ENCODE data around the gene TDP1. TPM values are rescaled to one million over a fixed set of nuclear protein-coding genes. Genes with fewer than 3 reads are reported as not detected.
A peak's percentile ranks its signal among the peaks of the same experiment; 100 is the strongest.

TDP1 gene
- polyA plus RNA-seq, 4 donors, result 22.3 to 28.5 (median 26.0) TPM

DNA sequence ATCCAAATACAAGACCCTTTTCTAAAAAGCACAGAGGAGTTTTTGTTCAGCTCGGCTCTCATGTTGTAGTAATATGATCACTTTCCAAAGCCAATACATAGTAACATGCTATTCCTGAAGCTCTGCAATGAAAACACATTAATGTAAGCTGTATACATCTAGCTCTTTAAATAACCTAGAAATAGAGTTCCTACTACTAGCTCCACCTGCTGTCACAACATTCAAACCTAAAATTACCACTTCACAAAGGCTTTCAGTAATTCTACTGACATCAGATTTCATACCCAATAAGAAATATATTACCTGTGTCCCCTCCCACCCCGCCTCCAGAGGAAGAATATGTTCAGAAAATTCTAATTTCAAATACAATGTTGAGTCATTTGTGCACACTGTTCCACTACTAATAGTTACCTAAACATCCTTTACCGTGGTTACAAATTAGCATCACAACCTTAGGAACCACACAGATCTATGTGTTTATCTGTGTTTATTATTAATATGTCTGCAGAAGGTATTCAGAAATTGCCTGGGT is 19.0 kb upstream of the TDP1 start:
- no peak for DNase-seq (ENCODE audit: low read depth in 4 of 4, low spot score in 3 of 4)

DNA sequence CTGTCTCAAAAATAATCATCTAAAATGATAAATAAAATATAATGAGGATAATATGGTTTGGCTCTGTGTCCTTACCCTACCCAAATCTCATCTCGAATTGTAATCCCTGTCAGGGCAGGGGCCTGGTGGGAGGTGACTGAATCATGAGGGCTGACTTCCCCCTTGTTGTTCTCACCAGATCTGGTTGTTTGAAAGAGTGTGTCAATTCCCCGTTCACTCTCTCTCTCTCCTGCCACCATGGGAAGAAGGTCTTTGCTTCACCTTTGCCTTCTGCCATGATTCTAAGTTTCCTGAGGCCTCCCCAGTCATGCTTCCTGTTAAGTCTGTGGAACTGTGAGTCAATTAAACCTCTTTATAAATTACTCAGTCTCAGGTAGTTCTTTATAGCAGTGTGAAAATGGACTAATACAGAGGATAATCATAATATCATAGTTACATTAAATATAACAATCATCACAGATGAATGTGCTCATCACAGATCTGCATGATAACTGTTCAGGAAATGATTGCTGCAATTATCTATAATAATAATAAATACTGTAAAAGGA is 13.8 kb upstream of the TDP1 start:
- DNase-seq (ENCODE audit: low read depth in 4 of 4, low spot score in 3 of 4), result no peak

DNA sequence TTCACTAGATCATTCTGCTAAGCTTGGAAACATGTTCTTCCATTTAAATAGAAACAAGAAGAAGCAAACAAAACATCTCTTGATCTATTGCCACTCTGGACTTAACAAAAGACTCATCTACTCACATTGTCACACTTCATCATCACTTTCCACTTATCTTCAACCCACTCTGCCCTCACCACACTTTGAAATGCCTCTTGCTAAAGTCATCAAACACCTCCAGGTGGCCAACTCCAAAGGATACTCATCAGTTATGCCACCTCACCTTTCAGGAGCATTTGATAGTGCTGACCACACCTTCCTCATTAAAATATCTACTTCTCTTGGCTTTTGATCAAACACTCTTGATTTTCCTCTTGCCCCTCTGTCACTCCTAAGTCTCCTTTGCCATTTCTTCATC is 8.4 kb upstream of the TDP1 start:
- DNase-seq (ENCODE audit: low read depth in 4 of 4, low spot score in 3 of 4), result no peak

DNA sequence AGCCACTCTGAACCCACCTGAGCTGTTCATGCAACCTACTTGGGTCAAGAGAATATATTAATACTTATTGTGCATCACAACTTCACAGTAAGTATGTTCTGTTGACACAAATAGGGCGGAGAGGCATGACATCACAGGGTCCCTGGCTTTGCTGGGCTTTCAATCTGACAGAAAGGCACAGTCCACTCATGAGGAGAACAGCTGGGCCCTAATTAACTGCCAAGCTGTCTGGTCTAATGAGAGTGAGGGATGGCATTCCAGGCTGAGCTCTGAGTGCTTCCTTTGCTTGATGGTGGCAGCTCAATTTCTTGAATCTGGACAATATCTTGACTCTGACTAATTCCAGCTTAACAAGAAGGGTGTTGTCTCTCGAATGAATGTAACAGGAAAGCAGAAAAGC is 3.2 kb upstream of the TDP1 start:
- no peak for DNase-seq (ENCODE audit: low read depth in 4 of 4, low spot score in 3 of 4)

DNA sequence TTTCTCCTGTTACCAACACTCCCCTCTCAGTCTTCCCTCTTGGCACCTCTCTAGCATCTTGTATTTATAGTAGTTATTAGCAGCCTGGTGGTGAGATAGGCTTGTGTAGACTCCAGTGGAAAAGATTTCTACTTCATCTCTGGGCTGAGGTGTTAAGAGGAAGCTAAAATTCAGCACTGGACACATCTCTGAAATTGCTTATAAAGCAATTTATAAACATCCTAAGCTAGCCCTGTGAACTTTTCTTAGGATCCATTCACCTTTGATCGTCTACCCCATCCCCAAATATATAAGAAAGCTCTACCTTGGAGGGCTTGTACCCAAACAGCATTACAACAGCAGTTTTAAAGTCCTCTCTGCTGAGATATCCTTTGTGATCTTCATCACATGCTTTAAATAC is 2.1 kb upstream of the TDP1 start:
- no peak for DNase-seq (ENCODE audit: low read depth in 4 of 4, low spot score in 3 of 4)

DNA sequence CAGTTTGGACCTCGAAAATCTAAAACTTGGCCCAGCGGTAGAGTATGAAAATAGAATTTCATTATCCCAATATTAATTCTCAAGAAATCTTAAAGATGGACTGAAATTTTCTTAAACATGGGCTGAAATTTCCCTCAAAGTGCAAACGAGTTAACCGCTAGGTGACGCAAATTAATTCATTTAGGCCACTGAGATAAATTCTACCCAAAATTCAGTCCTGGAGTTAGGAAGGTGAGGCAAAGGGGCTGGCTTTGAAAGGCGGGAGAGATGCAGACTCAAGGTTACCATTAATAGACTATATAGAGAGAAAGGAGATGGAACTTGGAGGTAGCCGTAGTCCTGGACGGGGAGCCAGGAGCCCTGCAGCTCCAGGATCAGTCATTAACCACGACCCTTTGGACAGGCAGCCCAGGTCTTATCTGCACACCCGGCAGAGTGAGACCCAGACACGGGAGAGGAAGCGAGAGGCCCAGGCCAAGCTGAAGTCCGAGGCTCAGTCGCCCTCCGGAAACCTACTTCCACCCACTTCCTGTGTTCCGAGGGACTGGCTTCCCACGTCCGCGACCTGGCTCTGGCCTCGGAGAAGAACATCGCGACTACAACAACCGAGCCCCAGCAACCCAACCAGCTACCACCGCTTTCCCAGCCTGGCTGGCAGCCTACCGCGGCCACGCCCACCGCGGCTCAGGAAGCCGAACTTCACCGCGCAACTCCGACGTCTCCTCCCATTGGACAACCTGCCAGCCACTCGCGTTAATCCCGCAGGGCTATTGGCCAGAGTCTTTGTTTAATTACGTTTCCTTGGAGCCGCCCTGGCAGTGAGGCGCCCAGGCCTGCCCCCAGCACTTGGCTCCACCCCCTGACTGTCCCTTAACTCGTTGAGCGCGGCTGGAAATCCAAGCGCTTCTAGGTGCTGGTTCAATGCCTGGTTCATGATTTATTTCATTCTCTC is 1.4 kb upstream of the TDP1 start, which contains the start of gene EFCAB11:
Gene EFCAB11, minus strand, starts transcription at position 661 of the 952 bp plus-strand sequence. Its CDS starts 70 bp downstream, at position 591.
- DNase-seq (ENCODE audit: low read depth in 4 of 4, low spot score in 3 of 4), result peak; percentile 91 to 98 (median 97)

DNA sequence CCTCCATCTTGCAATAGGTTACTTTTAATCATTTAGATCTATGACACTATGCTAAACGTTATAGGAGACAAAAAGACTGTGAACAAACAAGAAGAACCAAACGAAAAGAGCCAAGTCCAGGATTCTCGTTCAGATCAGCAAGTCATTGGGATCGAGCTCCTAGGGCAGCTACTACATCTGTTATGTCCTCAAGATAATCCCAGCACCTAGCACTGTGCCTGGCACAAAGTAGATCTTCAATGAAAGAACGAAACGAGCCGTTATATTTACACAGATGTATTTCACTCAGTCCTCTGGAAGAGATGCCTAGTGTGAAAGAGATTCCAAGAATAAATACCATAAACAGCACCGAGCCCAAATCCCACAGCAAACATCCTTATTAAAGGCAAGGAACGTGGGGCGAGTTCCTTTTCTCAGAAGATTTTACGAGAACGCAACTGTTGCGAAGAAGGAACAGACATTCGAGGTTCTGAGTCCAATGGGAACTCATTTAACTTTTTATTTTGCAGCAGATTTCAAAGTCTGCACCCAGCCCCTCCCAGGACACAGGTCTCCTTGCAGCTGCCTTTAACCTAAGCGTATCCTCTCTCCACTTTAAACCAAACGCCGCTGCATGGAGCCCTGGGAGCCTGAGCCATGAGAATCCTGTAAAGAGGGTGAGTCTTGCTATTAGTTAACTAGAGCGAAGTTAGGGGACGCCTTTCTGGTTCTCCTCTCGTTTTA is 544 bp upstream of the TDP1 start:
- peak in 1 of 4 donors; percentile 22 for DNase-seq (ENCODE audit: low read depth in 4 of 4, low spot score in 3 of 4)

DNA sequence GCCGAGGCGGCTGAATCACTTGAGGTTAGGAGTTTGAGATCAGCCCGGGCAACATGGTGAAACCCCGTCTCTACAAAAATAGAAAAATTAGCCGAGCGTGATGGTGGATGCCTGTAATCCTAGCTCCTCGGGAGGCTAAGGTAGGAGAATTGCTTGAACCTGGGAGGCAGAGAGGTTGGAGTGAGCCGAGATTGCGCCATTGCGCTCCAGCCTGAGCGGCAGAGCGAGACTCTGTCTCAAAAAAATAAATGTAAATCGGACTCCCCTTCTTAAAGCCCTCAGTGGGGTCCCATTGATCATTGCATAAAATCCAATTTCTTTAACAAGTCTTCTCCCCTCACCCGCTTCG is 908 bp downstream of the TDP1 start:
- DNase-seq (ENCODE audit: low read depth in 4 of 4, low spot score in 3 of 4), result no peak

DNA sequence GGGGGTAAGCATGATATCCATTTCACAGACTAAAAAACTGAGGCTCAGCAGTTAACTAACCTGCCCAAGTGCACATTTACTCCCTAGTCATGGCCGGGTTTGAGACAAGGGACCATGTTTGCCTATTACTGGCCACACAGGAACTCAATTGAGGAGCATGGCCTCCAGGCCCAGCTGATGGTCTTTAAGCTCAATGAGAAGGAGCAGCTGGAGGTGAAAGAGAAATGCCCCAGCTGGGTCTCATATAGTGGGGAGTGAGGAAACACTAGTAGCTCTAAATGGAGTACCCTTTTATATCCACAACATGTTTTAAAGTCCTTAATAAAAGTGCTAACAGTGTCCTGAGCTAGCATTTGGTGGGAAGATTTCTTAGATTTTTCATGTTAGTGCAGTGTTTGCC is 1.6 kb downstream of the TDP1 start:
- no peak for DNase-seq (ENCODE audit: low read depth in 4 of 4, low spot score in 3 of 4)

DNA sequence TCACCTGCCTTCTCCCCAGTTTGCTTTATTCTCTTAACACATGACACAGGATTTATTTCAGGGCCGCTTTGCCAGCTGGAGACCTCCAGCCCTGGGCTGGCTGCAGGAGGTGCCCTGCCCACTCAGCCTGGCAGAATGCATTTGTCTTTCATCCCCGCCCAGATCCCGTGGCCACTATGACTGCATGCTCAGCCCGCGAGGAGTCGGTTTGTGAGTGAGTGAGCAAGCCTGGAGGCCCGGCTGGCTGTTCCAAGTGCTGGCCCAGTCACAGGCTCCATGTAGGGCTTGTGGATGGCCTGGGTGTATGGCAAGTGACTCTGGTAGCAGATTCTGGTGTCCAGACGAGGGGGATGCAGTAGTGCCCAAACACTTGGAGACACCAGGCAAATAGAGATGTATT is 2.1 kb downstream of the TDP1 start:
- DNase-seq (ENCODE audit: low read depth in 4 of 4, low spot score in 3 of 4), result no peak

DNA sequence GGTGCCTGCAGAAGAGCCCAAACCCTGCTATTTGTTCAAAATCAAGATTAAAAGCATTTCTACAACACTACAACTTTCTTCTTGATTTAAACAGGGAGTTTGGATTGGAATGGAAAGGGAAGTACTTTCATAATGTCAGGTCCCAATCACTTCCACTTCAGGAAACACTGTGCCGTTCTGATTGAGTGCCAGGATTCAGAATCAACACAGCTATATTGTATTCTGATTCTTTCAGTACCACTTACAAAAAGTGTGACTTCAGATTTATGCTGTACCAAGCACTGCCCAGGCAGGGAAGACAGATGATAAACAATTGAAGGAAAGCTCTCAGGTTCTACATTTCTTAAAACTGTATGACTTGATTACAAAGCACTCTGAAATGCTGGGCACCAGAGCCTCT is 3.2 kb downstream of the TDP1 start:
- no peak for DNase-seq (ENCODE audit: low read depth in 4 of 4, low spot score in 3 of 4)

DNA sequence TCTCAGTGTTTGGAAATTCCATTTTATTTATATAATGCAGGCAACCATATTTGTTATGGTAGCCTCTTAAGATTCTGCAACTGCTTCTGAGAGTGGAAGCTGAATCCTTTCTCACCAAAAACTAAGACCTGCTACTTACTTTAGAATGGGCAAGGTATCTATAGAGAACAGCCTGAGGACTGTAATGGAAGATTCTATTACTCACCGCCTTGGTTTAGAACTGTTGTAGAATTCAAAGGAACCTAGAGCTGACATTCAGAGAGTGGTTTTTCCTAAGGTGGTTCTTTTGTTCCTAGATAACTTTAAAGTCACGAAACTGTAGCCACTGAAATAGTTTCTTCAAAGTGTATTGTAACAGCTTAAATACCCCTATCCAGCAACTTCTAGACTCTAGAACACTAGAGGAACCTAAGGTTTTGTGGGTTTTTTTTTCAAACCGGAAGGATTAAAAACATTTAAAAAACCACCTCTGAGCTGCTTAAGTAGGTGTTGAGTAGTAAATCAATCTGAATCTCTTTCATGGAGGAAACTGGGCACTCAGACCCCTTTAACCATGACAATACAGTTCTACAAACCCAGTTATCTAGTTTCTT is 4.2 kb downstream of the TDP1 start:
- no peak for DNase-seq (ENCODE audit: low read depth in 4 of 4, low spot score in 3 of 4)

DNA sequence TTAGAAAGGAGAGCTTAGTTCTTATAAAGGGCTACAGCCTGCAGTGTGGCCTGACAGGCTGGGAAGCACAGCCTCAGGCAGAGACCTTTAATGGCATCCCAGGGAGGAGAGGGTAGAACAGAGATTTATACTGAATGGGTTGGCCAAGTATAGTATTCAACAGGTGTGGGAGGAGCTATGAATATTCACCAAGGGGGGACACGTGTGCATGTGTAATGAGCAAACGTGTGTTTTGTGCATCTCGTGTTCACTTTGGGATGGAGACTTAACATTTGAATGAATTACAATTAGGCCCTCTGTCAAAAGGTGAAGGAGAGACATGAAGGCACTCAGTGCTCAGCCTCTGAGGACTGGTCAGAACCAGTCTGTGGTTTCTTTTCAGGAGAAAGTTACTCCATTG is 5.2 kb downstream of the TDP1 start:
- DNase-seq (ENCODE audit: low read depth in 4 of 4, low spot score in 3 of 4), result no peak

DNA sequence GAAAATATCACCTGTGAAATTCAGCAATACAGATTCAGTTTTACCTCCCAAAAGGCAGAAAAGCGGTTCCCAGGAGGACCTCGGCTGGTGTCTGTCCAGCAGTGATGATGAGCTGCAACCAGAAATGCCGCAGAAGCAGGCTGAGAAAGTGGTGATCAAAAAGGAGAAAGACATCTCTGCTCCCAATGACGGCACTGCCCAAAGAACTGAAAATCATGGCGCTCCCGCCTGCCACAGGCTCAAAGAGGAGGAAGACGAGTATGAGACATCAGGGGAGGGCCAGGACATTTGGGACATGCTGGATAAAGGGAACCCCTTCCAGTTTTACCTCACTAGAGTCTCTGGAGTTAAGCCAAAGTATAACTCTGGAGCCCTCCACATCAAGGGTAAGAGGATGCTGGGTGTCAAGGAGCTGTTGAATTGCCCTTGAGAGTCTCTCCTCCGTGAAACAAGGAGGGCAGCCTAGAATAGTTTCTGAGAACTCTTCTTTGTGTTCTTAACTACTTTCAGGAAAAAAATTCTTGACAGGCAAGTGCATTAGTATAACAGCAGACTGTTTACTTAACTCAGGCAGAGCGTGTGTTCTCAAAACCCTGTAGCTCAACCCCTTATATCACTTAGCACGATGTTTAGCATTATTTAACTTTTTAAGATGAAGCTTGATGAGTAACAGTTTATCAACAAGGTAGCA is 7.7 kb downstream of the TDP1 start:
- no peak for DNase-seq (ENCODE audit: low read depth in 4 of 4, low spot score in 3 of 4)

DNA sequence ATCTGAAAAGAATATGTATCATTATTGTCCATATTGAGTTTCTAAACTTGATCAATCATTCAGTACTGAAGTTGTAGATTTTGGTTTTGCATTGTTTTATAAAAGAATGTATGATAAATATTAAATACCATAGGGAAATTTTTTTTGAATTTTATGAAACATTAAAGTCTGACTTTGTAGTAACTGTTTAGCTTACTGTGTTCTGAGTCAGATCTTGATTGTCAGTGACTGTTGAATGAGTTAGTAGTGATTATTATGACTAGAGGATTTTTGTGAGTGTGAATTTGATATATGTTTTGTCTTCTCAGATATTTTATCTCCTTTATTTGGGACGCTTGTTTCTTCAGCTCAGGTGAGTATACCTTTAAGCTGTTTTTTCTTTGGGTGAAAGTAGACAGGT is 10.1 kb downstream of the TDP1 start:
- no peak for DNase-seq (ENCODE audit: low read depth in 4 of 4, low spot score in 3 of 4)

DNA sequence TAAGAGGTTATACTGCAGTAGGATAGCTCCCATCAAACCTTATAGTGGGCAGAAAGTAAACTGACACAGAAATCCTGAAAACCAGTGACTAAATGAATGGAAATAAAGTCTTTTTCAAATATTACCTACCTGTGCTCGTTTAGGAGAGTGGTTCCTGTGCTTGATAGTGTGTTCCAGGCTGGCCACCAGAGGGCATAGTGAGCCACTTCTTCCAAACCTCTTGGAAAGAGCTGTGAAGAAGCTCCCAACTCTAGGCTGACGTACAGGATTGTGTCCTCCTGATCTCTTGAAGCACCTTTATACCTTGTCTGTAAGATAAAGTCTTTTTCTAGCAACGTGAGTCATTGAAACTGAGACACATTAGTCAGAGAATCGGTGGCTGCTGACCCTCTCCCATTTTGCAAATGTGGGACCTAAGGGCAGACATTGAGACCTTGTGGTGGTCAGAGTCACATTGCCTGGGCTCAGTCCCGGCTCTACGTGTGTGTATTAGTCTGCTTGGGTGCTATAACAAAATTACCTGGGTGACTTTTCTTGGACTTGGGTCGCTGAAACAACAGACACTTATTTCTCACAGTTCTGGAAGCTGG is 17.6 kb downstream of the TDP1 start:
- peak; percentile 22 to 56 (median 46) for DNase-seq (ENCODE audit: low read depth in 4 of 4, low spot score in 3 of 4)

DNA sequence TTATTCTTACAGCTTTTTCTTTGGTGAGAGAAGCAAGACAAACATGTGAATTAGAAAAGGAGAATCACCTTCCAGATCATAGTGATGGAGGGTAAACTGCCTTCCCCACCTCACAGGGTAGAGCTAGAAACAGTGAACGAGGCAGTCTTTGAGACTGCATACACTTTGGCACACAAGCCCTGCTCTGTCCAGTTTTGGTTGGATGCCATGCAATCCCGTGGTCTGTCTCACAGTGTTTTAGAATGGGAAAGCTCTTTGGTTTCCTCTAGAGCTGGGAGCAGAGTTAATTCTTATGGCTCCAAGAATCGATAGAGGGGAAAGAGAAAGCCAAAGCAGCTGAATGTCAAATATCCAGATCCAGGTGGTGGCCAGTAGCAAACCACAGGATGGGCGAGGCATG is 21.9 kb downstream of the TDP1 start:
- DNase-seq (ENCODE audit: low read depth in 4 of 4, low spot score in 3 of 4), result no peak

DNA sequence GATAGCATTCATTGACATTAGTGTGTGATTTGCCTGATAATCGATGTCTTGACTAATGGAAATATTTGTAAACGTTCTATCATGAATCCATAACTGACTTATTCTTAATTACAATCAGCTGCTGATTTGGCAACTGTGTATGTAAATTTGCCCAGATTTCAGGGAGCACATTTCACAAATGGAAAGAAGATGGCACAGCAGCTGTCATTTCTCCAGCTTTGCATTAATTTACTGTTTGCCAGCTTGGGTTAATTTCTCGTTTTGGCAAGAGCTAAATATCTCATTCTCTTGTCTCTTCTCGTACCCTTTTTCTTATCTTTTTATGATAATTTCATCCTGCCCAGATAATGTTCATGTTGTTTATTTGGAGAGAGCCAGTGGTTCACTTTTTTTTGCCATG is 22.9 kb downstream of the TDP1 start:
- DNase-seq (ENCODE audit: low read depth in 4 of 4, low spot score in 3 of 4), result no peak

DNA sequence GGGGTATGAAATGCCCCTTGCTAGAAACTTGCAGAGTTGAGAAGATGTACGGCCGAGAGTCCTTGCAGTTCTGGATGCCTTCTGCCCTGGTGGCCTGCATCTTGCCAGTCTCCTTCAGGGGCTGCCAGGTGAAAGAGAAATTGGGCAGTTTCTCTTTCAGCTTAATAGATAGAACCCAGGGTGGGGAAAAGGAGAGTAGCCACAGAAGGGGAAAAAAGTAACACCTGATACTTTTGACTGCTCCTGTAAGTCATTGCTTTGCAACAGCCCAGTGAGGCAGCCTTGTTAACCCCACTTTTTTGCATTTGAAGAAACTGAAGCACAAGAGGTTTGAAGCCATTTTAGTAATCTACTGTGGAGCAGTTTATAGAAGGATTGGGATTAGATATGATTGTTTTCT is 27.6 kb downstream of the TDP1 start:
- DNase-seq (ENCODE audit: low read depth in 4 of 4, low spot score in 3 of 4), result no peak
